ENCODE results near the gene ZXDC.

The ZXDC gene, protein sequence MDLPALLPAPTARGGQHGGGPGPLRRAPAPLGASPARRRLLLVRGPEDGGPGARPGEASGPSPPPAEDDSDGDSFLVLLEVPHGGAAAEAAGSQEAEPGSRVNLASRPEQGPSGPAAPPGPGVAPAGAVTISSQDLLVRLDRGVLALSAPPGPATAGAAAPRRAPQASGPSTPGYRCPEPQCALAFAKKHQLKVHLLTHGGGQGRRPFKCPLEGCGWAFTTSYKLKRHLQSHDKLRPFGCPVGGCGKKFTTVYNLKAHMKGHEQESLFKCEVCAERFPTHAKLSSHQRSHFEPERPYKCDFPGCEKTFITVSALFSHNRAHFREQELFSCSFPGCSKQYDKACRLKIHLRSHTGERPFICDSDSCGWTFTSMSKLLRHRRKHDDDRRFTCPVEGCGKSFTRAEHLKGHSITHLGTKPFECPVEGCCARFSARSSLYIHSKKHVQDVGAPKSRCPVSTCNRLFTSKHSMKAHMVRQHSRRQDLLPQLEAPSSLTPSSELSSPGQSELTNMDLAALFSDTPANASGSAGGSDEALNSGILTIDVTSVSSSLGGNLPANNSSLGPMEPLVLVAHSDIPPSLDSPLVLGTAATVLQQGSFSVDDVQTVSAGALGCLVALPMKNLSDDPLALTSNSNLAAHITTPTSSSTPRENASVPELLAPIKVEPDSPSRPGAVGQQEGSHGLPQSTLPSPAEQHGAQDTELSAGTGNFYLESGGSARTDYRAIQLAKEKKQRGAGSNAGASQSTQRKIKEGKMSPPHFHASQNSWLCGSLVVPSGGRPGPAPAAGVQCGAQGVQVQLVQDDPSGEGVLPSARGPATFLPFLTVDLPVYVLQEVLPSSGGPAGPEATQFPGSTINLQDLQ

DNA sequence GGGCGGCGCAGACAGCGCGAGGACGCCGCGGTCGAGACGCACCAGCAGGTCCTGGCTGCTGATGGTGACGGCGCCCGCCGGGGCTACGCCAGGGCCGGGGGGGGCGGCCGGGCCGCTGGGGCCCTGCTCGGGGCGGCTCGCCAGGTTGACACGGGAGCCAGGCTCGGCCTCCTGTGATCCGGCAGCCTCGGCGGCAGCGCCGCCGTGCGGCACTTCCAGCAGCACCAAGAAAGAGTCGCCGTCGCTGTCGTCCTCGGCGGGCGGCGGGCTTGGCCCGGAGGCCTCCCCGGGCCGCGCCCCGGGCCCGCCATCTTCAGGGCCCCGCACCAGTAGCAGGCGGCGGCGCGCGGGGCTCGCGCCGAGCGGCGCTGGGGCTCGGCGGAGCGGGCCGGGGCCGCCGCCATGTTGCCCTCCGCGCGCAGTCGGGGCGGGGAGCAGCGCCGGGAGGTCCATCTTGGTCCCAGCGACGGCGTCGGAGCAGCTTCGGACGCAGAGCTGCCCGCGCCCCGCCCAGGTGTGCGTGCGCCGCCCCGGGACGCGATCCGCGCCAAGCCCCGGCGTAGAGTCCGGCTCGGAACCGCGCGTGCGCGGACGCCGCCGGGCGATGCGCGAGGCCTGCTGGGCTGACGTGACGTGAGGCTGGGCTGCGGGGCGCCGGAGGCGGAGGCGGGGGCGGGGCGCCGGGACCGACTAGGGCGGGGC lies at the start of gene ZXDC:
TSS of gene ZXDC (minus strand) at position 479 of the 702 bp plus-strand sequence. CDS start at position 453, 26 bp downstream.
- peak; percentile 99 for DNase-seq (ENCODE audit: low spot score)

DNA sequence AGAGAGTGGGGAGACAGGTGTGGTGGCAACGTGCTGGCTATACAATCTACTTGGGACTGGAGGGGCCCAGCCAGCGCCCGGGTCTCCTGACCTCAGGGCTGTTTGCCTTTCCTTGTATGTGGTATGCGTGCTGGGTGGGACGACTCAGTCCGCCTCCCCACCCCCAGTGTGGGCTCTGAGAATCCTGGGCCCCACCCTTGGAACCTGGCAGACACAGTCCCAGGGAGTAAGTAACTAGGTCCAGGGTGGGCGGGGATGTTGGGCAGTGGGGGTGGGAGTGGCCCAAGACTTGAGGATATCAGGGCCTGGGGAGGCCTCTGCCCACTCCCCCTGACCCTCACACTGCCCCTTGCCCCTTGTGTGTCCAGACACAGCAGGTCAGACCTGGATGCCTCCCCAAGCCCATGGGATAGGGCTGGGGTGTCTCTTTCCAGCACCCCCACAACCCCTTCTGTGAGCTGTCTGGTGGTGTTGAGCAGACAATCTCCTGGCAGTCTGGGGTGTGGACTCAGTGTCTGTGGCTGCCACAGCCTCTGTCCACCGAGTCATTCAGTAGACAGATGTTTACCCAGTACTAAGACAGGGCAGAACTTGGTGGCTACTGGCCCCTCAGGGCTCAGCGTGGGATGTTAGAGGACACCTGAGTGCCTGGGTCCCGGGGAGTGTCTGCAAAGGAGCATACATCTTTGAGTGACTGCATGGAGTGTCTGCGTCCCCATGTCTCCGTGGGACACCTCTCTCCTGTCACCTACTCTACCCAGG lies 49.6 kb upstream of the ZXDC start:
- DNase-seq (ENCODE audit: low spot score), result no peak

DNA sequence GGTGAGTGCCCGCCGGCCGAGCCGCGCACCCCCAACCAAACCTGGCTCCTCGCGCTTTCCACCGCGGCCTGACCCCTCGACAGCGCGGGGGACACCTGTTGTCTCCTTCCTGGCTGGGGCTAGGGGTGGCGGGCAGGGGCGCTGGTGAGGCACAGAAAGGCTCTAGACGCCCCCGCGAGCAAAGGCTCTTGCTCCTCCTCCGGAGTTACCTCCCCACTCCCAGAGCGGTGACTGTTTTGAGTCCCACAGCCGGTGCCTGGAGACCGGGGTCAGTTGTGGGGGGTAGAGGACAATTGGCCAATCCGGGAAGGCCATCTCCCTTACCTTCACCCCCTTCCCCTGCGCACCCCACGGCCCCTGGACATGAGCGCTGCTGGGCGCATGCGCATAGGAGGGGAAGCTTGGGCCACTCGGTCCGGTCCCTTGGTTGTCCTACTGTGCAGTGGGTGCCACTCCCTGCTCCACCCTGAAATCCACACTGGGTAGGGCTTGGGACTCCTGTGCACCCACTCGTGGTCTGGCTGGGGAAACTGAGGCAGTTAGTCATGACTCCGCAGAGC lies 48.8 kb upstream of the ZXDC start:
- DNase-seq (ENCODE audit: low spot score), result peak; percentile 82

DNA sequence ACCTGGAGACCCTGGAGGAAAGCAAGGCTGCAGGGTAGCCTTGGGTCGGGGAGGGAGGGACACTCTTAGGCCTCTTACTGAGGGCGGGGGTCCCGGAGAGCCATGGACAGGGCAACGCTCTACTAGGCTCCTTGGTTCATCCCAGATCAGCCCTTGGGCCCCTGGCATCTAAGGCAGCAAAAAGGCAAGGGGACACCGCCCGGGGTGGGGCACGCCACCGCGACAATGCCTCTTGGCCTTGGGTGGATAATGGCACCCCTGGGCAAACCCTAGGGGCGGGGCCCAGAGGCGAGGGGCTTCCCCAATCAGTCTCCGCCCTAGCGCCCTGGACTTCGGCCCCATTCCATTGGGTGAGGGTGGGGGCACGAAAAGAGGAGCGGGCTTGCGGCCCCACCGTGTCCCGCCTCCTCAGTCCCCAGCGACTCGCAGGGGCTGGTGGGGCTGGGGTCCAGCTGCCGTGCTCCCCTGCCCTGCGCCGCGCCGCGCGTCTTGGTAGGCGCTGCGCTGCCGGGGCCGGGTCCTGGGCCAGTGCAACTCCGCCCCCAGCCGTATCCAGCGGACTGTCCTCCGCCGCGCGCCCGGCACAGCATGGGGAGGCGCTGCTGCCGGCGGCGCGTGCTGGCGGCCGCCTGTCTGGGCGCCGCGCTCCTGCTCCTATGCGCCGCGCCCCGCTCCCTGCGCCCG lies 48.2 kb upstream of the ZXDC start, which contains the start of gene CHST13:
TSS of gene CHST13 (plus strand) at position 411 of the 684 bp plus-strand sequence. CDS start at position 589, 178 bp downstream.
- peak; percentile 87 for DNase-seq (ENCODE audit: low spot score)

DNA sequence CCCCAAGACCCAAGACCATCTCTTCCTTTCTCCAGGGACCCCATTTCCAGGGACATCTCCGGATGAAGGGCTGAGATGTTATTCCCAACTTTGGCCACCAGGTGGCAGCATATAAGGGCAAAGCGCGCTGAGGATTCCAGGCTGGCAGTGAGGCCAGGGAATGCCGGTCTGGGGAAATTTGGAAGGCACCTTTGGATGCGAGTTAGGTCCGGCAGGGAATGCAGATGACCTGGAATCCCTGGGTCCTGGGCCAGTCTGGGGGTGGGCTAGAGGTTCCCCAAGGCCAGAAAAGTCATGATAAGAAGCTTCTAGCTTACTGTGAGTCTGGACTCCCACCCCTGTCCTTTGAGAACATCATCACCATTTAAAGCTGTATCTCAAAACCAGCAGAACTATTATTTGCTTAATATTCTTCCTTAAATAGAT lies 46.7 kb upstream of the ZXDC start:
- DNase-seq (ENCODE audit: low spot score), result peak; percentile 92

DNA sequence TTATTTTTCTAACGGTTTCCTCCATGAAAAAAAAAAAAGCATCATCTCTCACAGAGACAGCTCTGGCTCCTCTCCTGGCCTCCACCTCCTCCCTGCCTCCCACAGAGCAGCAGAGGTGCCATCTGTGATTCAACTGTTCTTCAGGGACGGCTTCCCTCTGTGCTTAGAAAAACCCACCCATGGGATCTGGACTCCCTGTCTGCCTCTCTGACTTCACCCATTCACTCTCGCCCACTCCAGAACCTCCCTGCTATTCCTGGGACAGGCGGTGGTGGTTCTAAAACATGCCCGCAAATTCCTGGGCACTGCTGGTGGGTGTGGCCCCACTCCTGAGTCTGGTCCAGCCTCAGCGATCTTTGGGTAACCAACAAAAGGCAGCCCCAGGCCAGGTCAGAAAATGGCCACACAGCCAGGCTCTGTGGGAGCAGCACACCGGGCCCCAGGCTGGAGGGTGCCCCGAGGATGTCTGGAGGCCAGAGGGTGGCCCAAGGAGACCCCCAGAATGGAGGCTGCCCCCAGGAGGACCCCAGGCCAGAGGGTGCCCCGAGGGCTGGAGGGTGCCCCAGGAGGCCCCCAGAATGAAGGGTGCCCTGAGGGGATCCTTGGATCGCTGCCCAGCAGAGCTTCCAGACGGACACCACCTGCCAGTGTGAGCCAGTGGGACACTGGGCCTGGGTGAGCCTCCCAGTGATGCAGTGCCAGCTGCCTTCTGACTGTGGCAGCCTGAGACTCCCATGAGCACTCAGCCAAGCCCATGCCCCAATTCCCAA lies 45.6 kb upstream of the ZXDC start:
- no peak for DNase-seq (ENCODE audit: low spot score)

DNA sequence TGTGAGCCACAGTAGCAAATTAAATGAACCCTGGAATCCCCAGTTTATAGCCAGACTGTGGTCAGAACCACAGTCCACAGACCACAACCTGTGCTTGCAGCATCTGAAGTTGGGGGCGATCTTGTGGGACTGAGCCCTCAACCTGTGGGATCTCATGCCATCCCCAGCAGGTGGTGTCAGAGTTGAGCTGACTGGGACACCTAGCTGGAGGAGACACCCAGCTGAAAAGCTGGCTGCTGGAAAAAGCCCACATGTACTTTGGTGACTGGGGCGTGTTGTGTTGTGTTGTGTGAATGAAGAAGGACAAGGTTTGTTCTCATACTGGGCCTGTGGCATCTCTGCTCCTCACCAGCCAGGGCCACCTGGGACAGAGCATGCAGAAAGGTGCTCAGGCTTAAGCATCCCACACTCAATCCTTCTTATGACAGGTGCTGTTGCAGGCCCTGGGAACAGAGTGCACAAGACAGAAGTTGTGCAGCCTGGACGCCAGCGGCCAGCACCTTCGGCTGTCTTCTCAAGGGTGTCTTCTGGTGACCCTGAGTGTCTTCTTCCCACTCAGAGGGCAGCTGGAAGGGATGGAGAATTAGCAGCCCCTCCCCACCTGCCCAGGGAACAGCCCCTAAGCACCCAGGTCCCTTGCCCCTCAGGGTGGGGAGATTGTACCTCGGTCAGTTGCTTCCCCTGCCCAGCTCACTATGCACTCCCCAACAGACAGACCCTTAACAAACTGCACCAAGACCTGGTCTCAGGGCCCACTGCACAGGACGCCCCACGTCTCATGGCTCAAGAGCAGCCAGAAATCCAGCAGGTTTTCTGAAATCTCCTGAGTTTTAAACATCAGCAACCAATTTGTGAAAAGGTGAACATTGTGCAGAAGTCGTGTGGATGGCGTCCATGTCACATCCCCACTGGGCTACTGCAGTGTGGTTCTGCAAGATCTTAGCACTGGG lies 44.1 kb upstream of the ZXDC start:
- DNase-seq (ENCODE audit: low spot score), result no peak

DNA sequence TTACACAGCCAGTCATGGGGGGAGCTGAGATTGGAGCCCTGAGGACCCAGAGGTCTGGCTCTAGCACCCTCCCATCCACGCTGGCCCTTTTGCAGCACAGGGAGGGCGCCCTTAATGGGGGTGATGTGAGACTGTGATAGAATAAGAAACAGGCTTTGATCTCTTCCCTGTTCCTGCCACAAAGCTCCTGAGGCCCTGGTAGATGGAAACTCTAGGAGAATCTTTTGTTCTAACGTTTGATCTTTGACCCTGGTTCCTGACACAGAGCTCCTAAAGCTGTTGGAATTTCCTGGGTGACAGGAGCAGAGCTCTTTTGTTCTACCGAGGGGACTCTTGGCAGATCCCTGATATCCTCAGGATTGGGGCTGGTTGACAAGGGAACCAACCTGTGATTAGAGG lies 43.1 kb upstream of the ZXDC start:
- DNase-seq (ENCODE audit: low spot score), result no peak

DNA sequence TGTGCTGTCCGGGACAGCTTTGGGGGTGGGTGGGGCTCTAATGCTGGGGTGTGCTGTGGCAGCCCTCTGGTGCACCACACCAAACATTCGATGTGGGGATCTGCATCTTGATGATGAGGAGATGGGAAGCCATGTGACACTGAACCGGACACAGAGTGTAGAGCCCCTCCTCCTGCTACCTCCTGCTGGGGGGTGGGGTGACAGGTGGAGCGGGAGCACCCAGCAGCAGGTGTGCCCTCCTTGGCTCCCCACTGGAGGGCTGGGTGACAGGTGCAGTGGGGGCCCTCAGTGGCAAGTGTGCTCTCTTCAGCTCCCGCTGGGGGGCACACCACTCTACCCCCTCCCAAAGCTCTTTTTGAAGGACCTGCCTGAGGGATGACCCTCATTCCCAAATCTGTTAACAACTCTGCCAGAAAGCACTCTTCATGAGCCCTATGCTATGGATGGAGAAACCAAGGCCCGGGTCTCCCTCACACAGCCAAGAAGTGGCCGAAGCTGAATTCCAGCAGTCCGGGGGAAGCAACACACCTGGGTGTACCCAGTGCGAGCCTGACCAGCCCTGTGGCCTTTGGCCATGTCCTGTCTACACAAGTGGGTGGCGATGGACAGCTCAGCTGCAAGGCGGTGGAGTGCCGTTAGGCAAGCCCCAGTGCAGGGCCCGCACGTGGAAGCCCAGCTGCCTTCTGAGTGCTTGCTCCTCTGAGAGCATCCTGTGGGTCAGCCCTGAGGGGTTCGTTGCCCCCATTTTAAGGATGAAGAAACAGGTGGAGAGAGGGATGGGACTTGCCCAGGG lies 42.5 kb upstream of the ZXDC start:
- DNase-seq (ENCODE audit: low spot score), result no peak

GRCh38 chr3:126517291-126517951 lies 41.7 kb upstream of the ZXDC start, which contains the start of gene UROC1:
UROC1 (minus strand) TSS chr3:126517773; CDS start chr3:126517719, 54 bp downstream.
- DNase-seq (ENCODE audit: low spot score), result no peak

DNA sequence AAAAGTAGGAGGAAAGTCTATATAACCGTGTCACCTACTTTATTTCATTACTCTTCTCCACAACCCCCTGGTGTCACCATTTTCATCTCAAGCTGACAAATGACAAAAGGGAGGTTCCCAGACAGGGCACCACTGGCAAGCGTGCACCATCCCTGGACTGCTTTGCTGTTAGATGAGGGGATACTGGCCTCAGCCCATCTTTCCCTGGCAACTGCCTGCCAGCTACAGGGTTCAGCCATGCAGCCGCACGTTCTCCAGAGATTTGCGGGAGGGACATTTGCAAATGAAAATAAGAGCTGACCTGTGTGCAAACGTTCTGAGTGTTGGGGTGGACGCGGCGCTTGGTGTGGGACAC lies 41.2 kb upstream of the ZXDC start:
- DNase-seq (ENCODE audit: low spot score), result no peak

DNA sequence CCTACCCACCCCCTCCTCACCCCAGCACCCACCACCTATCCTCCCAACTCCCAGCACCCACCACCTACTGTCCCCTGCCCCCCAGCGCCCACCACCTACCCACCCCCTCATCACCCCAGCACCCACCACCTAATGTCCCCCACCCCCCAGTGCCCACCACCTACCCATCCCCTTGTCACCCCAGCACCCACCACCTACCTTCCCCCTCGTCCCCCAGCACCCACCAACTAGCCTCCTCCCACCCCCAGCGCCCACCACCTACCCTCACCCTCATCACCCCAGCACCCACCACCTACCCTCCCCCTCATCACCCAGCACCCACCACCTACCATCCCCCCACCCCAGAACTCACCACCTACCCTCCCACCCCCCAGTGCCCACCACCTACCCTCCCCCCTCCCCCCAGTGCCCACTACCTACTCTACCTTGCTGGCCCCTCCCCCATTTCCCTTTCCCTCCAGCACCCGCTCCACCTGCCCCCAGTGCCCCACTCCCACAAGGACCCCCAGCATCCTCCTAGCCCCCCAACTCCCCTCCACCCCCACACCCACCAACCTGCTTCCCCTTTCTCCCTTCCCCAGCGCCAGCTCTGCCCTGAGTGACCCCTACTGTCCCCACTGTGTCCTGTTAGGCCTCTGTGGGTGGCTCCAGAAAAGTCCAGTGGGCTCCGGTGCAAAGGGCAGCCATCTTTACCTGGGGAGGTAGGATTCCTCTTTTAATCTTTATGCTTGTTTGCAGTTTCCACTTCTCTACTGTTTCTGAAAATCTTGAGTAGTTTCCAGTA lies 40.7 kb upstream of the ZXDC start:
- no peak for DNase-seq (ENCODE audit: low spot score)

DNA sequence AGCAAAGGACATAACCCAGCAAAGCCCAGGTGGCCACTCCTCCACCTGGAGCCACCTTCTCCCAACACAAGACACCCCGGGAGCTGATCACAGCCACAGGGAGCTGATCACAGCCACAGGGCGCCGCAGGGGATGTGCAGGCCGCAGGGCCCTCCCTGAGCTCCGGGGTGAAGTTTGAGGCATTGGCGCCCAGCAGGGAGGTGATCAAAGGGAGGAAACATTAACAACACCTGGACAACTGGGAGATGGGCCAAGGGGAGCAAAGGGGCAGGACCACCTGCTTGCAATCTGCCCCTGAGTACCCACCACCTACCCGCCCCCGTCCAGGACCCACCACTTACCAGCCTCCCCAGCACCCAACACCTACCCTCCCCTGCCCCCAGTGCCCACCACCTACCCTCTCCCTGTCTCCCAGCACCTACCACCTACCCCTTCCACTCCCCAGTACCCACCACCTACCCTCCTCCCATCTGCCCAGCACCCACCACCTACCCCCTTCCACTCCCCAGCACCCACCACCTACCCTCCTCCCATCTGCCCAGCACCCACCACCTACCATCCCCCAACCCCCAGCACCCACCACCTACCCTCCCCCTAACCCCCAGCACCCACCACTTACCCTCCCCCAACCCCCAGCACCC lies 39.5 kb upstream of the ZXDC start:
- no peak for DNase-seq (ENCODE audit: low spot score)

- DNase-seq (ENCODE audit: low spot score), result no peak
Observed at GRCh38 chr3:126514161-126514560, 38.5 kb upstream of the ZXDC start.

DNA sequence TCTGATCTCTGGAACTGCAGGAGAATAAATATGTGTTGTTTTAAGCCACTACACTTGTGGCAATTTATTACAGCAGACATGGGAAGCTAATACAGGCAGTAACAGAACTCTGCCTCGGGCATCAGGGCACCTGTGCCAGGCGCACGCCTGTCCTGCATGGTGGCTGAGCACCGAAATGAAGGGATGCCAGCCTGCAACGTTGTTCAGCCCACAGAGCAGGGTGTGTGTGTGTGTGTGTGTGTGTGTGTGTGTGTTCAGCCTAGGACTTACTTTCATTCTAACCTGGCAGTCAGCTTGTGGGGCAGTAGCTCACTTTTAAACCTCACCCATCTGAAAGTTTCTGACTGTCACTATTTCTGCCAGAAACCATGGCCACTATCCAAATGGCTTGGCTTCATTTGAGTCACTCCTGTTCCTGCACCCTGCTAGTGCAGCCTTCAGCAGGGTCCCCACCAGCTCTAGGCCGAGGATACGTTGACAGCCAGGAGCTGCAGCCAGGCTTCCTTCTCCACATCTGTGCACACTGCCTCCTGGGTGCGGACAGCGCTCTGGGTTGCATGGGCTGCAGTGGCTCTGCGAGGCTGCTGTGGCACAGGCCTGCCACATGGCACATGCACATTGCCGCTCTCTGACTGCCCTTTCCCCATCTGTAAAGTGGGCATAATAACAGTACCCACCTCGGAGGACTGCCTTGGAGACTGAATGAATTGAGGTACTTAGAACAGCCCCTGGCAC lies 37.4 kb upstream of the ZXDC start:
- DNase-seq (ENCODE audit: low spot score), result no peak

Data from HuH-7 (cell line).